Hematopoietic multipotent progenitor cell treated with erythropoietin and hydrocortisone succinate and interleukin-3 and kit ligand, for 8 days (in vitro differentiated cells): Measurements from ENCODE around the gene TTLL1.

Experiments used
- DNase-seq: peaks from one replicate; pipeline ENCODE4 v3.0.0-alpha.2; 2015

The TTLL1 gene

DNA sequence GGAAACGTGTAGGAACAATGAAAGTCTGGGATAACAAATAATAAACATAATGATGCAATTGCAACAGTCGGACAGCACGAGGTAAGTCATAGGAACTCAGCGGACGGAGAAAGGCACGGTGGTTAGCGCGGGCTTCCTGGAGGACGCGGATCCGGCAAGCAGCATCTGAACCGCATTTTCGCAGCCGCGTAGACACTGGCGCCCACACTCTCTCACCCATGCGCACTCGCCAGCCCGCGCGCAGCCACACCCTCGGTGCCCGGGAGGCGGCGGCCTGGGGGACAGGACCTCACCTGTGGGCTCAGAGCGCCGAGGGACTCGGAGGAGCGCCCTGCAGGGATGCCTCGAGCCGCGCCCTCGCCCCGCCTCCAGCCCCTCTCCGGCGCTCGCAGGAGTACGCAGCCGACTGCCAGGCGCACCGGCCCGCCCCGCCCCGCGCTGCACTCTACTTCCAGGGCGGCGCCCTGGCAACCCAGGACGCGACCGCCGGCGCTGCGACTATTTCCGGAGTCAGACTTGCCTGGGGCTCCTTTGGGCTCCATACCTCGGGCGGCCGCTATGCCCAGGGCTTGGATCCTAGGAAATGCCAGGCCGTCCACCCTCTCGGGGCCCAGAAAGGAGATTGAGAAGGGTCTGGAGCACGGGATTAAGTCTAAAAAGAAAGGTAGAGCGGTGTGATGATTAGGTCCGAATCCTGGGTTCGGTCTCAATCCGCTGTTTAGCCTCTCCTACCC lies at the start of gene TTLL1:
Gene TTLL1, minus strand, starts transcription at position 408 of the 734 bp plus-strand sequence. CDS start 13,805 bp downstream, outside the sequence.
- peak; percentile 89 for DNase-seq

DNA sequence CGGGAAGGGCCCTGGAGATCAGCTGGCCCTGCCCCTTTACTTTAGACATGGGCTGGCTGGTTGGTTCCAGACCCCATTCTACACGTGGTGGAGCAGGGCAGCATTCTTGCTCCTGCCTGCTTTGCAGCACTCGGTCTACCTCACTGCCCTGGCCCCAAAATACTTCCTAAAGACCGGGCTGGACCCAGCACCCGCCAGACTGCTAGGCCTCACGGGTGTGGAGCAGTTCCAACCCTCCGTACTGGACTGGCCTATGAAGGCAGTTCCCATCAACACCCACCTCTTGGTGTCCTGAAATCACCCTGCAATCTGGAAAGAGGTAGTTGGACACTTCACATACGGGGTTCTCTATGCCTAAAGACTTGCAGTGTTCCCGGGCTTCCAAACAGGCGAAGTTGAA lies 47.6 kb upstream of the TTLL1 start:
- no peak for DNase-seq

GRCh38 chr22:43136255-43136654 lies 47.1 kb upstream of the TTLL1 start:
- DNase-seq, result peak; percentile 52

GRCh38 chr22:43135565-43135964 lies 46.4 kb upstream of the TTLL1 start:
- no peak for DNase-seq

GRCh38 chr22:43134553-43134952 lies 45.4 kb upstream of the TTLL1 start:
- no peak for DNase-seq

DNA sequence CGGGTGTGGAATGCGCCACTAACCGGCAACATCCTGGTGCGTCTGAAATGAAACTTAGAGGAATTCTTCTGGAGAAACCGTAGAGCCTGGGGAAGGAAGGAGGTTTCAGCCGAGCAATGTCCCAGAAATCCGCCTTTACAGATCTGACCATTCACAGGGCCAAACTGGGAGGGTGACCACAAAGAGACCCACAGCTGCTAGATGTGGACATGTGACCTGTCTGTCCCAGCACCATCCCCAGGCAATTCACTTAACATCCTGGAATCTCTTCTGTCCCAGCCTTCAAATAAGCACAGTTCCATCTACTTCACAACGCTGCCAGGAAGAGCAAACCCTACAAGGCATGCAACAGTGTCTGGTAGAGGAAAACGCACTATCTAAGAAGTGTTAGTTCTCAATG lies 44.2 kb upstream of the TTLL1 start:
- no peak for DNase-seq

- no peak for DNase-seq
These were observed 42.7 kb upstream of the TTLL1 start for GRCh38 chr22:43131773-43132501.

DNA sequence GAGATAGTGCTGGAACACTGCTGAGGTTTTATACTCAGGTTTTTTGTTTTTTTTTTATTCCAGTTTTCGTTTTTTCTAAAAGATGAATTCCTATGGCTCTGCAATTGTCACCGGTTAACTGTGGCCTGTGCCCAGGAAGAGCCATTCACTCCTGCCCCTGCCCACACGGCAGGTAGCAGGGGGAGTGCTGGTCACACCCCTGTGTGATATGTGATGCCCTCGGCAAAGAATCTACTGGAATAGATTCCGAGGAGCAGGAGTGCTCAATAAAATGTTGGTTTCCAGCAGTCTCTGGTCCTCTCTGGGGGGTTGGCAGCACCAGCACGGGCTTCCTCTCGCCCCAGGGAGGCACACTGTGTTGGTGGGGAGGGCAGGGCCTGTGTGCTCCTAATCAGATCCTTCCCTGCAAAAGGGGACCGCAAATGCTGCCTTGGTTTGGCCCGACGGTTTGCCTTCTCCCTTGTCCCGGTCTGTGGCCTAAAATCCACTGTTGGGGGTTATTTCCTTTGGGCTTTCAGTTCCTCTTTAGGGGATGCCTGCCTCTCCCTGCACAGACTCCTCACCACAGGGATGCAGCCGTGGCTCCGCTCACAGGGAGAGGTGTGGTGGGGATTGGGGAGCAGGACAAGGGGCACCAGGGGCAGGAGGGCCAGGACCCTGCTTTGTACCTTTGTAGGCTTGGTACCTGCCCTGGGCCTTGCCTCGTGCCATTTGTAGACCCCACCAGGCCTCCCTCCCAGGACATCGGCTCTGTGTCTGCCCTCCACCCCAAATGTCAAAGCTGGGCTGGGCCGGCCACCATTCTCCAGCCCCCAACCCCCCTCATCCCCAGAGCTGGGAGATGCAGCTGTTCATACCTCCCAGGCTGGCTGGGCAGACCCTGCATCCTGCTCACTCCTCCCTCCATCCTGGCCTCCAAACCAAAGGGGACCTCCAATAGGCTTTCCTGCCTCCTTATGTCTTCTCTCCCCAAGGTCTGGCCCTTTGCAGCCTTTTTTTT lies 40.5 kb upstream of the TTLL1 start:
- peak; percentile 51 for DNase-seq

DNA sequence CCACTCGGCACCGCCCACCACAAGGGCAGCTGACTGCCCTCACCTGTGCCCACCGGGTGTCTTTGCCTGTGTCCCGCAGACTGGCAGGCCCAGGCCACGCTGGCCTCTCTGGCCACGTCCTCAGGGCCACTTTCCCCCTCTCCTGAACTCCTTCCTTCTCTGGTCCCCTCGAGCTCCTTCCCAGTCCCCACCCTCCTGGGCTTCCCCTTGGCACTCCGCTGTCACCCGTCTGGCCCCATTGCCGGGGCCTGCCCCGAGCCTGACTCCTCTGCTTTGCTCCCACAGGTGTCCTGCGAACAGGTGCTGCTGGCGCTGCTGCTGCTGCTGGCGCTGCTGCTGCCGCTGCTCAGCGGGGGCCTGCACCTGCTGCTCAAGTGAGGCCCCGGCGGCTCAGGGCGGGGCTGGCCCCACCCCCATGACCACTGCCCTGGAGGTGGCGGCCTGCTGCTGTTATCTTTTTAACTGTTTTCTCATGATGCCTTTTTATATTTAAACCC lies 39.8 kb upstream of the TTLL1 start:
- peak; percentile 46 for DNase-seq

DNA sequence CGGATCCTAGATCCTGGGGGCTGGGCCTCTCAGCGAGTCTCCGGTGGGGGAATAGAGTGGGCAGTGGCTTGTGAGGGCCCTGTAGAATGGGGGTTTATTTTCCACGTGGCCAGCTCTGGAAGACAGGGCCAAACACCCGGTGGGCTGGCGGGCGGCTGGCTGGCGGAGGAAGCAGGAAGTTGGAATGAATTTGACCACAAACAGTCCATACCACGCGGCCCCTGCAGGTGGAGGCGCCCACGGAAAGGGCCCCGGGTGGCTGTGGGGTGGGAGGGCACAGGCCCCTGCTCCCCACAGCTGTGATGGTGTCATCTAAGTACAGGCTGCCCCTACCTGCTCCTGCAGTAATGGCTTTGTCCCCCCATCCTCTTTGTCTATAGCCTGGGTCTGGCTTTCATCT lies 38.9 kb upstream of the TTLL1 start:
- no peak for DNase-seq

GRCh38 chr22:43127166-43127908 lies 38.1 kb upstream of the TTLL1 start:
- DNase-seq, result peak; percentile 41

DNA sequence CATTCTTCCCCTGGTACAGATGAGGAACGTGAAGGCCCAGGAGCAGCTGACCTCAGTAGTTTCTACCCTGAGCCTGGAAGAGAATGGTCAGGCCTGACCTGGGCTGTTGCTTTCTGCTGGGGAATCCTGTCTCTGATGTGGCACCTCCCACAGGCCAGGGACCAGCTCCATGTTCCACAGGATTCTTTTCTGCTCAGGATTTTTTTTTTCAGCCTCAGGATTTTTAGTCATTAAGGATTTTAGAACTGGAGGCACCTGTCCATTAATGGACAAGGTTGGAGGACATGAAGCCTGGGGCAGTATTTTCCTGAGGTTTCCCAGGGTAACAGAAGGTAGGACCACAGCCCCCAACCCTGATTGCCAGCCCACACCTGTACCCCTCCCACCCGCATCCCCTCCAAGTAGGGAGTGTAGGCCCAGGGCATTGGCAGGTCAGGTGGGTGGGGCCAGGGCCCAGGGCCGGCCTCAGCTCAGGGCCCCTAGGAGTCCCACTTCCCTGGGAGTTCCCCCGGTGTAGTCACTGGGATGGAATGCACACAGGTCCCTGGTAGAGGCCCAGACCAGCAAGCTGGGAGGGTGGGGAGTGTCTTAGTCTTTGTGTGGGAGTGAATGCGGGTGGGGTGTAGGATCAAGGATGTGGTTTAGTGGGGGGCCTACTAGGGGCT lies 37.4 kb upstream of the TTLL1 start:
- no peak for DNase-seq

DNA sequence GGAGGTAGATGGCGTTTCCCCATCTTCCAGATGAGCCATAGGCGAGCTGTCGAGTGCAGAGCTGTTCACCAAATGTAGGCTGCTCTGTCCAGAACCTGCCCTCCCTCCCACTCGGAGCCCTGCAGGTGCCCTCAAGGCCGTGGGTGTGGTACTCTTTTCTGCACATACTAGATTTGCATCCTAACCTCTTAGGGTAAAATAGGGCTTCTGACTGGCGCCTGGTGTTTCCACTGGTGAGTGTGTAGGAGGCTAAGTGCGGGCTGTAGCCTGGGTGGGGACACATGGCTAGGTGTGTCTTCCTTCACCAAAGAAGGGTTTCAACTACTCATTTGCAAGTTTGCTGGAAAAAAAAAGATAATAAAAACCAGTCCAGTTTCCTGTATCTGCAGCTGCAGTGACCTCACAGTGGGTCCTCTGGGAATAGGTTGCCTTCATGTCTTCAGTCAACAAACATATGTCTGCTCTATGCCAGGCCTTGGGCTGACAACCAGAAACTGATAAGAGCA lies 29.8 kb upstream of the TTLL1 start:
- DNase-seq, result no peak

- no peak for DNase-seq
These were observed 29.0 kb upstream of the TTLL1 start for GRCh38 chr22:43118024-43118849.

GRCh38 chr22:43116932-43117331 lies 27.7 kb upstream of the TTLL1 start:
- no peak for DNase-seq

DNA sequence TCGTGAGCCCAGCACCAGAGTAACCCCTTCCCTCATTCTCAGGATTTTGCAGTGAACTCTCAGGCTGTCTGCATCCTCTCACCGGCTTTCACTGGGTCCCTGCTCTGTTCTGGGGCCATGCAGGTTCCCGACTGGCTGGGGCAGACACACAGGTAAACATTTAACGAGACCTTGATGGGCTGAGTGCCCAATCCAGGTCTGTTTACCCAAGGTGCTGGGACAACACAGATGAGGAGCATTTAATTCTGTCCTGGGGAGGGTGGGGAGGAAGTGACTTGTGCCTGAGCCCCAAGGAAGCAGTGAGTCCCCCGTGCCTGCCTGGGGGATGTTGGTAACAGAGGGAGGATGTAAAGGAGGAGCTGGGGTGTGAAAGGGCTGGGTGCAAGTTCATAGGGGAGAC lies 25.8 kb upstream of the TTLL1 start:
- no peak for DNase-seq

DNA sequence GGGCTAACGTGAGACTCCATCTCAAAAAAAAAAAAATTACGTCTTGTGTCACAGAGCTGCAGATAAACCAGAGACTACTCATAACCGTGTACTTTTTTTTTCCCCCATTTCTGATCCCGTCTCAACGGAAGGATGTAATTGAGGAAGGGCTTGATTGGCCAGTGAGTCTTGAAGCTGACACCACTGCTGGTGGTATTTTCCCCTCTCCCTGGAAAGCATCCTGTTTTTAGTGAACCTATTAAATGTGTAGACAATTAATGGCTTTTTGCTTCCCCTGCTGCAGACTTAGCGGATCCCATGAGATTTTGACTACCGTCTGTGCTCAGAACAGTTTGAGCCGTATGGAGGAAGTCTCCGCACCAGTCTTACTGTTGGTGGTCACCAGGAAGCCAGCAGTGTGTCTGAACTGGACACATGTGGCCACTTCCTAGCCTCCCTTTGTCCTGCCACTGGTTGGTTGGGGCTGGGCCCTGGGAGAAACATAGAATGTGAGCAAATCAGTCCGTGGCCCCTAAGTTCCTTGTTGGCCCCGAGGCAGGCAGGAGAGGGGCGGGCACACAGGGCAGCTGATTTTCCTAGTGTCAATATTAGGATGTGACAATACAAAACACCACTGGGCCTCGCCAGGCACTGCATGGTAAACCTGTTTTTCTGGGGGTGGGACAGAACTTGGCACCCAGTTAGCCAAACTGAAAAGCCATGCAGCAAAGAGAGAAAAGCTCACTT lies 24.5 kb upstream of the TTLL1 start:
- no peak for DNase-seq

DNA sequence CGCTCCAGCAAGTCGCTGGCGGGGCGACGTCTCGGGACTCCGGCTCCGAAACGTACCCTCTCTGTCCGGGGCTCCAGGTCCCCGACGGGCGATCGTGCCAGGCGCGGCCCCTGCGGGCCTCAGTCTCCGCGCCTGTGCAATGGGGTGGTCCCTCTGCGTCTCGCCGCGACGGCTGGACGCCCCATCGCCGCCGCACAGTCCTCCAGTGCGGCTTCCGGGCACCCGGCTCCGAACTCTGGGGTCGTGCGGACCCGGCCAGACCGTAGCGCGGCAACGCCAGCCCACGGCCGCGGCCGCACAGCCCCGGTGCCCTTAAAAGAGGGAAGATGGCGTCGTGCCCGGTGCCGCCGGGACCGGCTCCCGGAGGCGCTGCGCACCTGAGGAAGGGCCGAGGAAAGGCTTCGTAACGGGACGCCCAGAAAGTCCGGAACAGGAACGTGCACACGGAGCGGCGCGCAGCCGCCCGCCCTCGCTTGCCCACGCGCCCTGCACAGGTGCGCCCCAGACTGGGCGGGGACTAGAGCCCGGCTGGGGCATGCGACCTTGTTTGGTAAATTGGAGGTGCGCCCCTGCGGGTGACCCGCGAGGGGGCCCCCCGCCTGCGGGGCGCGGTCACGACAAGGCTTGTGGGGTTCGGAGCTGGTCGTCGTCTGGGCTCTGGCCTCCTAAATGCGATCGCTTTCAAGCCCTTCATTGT lies 21.9 kb upstream of the TTLL1 start:
- no peak for DNase-seq

GRCh38 chr22:43110444-43110926 lies 21.3 kb upstream of the TTLL1 start, which contains the start of gene BIK:
Gene BIK (plus strand): TSS chr22:43110750. CDS start chr22:43124023, 13,273 bp downstream.
- peak; percentile 81 for DNase-seq
